Activated CD8-positive, alpha-beta T cell treated with anti-CD3 and anti-CD28 coated beads for 36 hours (primary cell): ENCODE measurements around the gene QRICH1. TPM values are rescaled to one million over a fixed set of nuclear protein-coding genes. Genes with fewer than 3 reads are reported as not detected.

ENCODE experiments used
- ATAC-seq: fragments of 200-7000 bp; cut with Tn5 transposase; one replicate; pipeline ENCODE4 v1.10.0; 2021; ENCODE audit warnings: mild to moderate bottlenecking, moderate library complexity
- CTCF ChIA-PET: fragments of 350-600 bp; sonication (Branson Sonifier 250); formaldehyde crosslinking; loops from one replicate; lab custom pipeline; 2021; ENCODE audit warnings: antibody characterized with exemption; lab: Charles Lee
- POLR2A ChIA-PET: fragments of 350-600 bp; sonication (Branson Sonifier 250); formaldehyde crosslinking; loops from one replicate; lab custom pipeline; 2021; ENCODE audit warnings: antibody characterized with exemption; lab: Charles Lee
- DNase-seq: peaks from one replicate; pipeline ENCODE4 v3.0.0-alpha.2; 2020
- H3K27ac Mint-ChIP-seq: one replicate; pipeline ENCODE4 v1.8.0; 2021; ENCODE audit warnings: mild to moderate bottlenecking, mixed read lengths
- H3K27me3 Mint-ChIP-seq: one replicate; pipeline ENCODE4 v1.8.0; 2021; ENCODE audit warnings: mixed read lengths
- H3K36me3 Mint-ChIP-seq: one replicate; pipeline ENCODE4 v1.8.0; 2021; ENCODE audit warnings: low read depth, mixed read lengths
- H3K4me1 Mint-ChIP-seq: one replicate; pipeline ENCODE4 v1.8.0; 2021; ENCODE audit warnings: low read depth, mixed read lengths
- H3K4me3 Mint-ChIP-seq: one replicate; pipeline ENCODE4 v1.8.0; 2021; ENCODE audit warnings: mild to moderate bottlenecking, moderate library complexity, mixed read lengths
- H3K9me3 Mint-ChIP-seq: one replicate; pipeline ENCODE4 v1.8.0; 2021; ENCODE audit warnings: mixed read lengths
- intact Hi-C: fragments of 100-400 bp; cut with micrococcal nuclease; formaldehyde crosslinking; loops from one replicate; pipeline ENCODE4 v1.10.0; 2022
- microRNA-seq: library from miRNA; unstranded; fragments of <30 nt; microRNA quantifications from one replicate; pipeline ENCODE4 v1.2.0, GENCODE V29; 2022; ENCODE audit warnings: borderline microRNAs expressed, borderline replicate concordance
- total RNA-seq, 2 experiments: library from RNA; stranded (reverse); gene quantifications; one replicate each; pipeline ENCODE4 v1.2.3, GENCODE V29; 2021
- TF ChIP-seq, protein P1 (sequence below): fragments of 200-600 bp; IDR thresholded peaks from one replicate; pipeline ENCODE4 v1.8.0; 2022; ENCODE audit warnings: antibody characterized with exemption, mild to moderate bottlenecking

The QRICH1 gene
- total RNA-seq, 2 experiments from 2014 or later: 107 to 112 TPM

GRCh38 chr3:48984663-48985062 lies 109.2 kb downstream of the QRICH1 start:
- no peaks in the 10 kb centered on the region for H3K9me3 Mint-ChIP-seq
- H3K4me1 Mint-ChIP-seq: peaks cover 16% of the 10 kb centered on the region
- TF ChIP-seq, protein P1, sequence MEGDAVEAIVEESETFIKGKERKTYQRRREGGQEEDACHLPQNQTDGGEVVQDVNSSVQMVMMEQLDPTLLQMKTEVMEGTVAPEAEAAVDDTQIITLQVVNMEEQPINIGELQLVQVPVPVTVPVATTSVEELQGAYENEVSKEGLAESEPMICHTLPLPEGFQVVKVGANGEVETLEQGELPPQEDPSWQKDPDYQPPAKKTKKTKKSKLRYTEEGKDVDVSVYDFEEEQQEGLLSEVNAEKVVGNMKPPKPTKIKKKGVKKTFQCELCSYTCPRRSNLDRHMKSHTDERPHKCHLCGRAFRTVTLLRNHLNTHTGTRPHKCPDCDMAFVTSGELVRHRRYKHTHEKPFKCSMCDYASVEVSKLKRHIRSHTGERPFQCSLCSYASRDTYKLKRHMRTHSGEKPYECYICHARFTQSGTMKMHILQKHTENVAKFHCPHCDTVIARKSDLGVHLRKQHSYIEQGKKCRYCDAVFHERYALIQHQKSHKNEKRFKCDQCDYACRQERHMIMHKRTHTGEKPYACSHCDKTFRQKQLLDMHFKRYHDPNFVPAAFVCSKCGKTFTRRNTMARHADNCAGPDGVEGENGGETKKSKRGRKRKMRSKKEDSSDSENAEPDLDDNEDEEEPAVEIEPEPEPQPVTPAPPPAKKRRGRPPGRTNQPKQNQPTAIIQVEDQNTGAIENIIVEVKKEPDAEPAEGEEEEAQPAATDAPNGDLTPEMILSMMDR: no peak
- no peak overlapping the region for H3K4me3 Mint-ChIP-seq
- no peak overlapping the region for H3K27ac Mint-ChIP-seq
- DNase-seq (no peak), ATAC-seq (no peak)
- ChIA-PET CTCF (interaction anchor here (6.5 kb wide), 1 partner anchor 30 kb away, joined by 78 read pairs; the partner anchor contains the start of gene DALRD3), POLR2A (interaction anchor here (0.6 kb wide), 1 partner anchor 178 kb away, joined by 4 read pairs; no protein-coding TSS in a partner anchor)
- intact Hi-C loops: loop anchor here (5.0 kb wide), 1 partner anchor 38 kb away; the partner anchor contains the start of gene NDUFAF3
- peaks cover 28% of the 10 kb centered on the region for H3K36me3 Mint-ChIP-seq
- H3K27me3 Mint-ChIP-seq: no peaks in the 10 kb centered on the region

DNA sequence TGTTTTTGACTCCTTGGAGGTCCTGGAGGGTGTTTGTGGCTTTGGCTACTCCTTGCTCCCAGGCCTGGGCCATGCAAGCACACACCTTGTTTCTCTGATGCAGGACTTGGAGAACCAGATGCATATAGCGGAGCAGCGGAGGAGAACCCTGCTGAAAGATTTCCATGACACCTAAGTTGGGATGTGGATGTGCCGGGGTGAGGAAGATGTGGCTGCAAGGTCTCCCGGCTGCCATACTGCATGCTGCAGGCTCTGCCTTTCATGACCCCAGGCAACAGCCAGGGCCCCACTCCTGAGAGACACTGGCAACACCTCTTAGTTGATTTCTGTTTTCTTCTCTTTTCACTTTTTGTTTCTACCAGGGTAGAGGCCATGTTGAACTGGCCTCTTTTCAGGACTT lies 110.8 kb downstream of the QRICH1 start:
- TF ChIP-seq, protein P1: no peak
- CTCF ChIA-PET: no interaction called here
- Mint-ChIP-seq H3K4me1 (peaks cover 5% of the 10 kb centered on the region), H3K27ac (no peak overlapping the region), H3K27me3 (no peaks in the 10 kb centered on the region), H3K36me3 (peaks cover 32% of the 10 kb centered on the region), H3K9me3 (no peaks in the 10 kb centered on the region), H3K4me3 (no peak overlapping the region)
- ATAC-seq (no peak), DNase-seq (no peak)
- intact Hi-C loops: no loop called here
- POLR2A ChIA-PET: interaction anchor here (0.7 kb wide), 1 partner anchor 12 kb away, joined by 3 read pairs; no protein-coding TSS in a partner anchor

- ChIA-PET CTCF (no interaction called here), POLR2A (interaction anchor here (0.7 kb wide), 1 partner anchor 11 kb away, joined by 3 read pairs; no protein-coding TSS in a partner anchor)
- TF ChIP-seq, protein P1: no peak
- Mint-ChIP-seq H3K4me1 (peaks cover 3% of the 10 kb centered on the region), H3K4me3 (no peak overlapping the region), H3K9me3 (no peaks in the 10 kb centered on the region), H3K27me3 (no peaks in the 10 kb centered on the region), H3K36me3 (peaks cover 36% of the 10 kb centered on the region), H3K27ac (no peak overlapping the region)
- no peak for DNase-seq
- ATAC-seq: no peak
- intact Hi-C loops: no loop called here
Measured at GRCh38 chr3:48982686-48983085, 111.2 kb downstream of the QRICH1 start.

- TF ChIP-seq, protein P1: no peak
- ATAC-seq (no peak), DNase-seq (no peak)
- Mint-ChIP-seq H3K4me3 (no peak overlapping the region), H3K4me1 (peaks cover 3% of the 10 kb centered on the region), H3K27ac (no peak overlapping the region), H3K27me3 (no peaks in the 10 kb centered on the region), H3K9me3 (no peaks in the 10 kb centered on the region), H3K36me3 (peaks cover 36% of the 10 kb centered on the region)
- POLR2A ChIA-PET: interaction anchor here (0.7 kb wide), 1 partner anchor 11 kb away, joined by 3 read pairs; no protein-coding TSS in a partner anchor
- CTCF ChIA-PET: no interaction called here
- intact Hi-C loops: no loop called here
Measured at GRCh38 chr3:48982016-48982415, 111.9 kb downstream of the QRICH1 start.

- ATAC-seq (no peak), DNase-seq (no peak)
- no peak overlapping the region for H3K4me3 Mint-ChIP-seq
- H3K9me3 Mint-ChIP-seq: no peaks in the 10 kb centered on the region
- ChIA-PET POLR2A (no interaction called here), CTCF (no interaction called here)
- no peaks in the 10 kb centered on the region for H3K4me1 Mint-ChIP-seq
- intact Hi-C loops: no loop called here
- no peaks in the 10 kb centered on the region for H3K27me3 Mint-ChIP-seq
- H3K27ac Mint-ChIP-seq: no peak overlapping the region
- TF ChIP-seq, protein P1: no peak
- peaks cover 42% of the 10 kb centered on the region for H3K36me3 Mint-ChIP-seq
Measured at GRCh38 chr3:48980295-48980694, 113.6 kb downstream of the QRICH1 start.

Small RNA genes lying within 50 kb of the gene (microRNA-seq; reads per million reads assigned to microRNA genes)
- gene MIR191 (7,876 reads per million, percentile 96 among the genes with 10 or more reads in this experiment), gene MIR425 (2,677 reads per million, percentile 93 among the genes with 10 or more reads in this experiment), gene MIR6890 (not detected)

Other genes with a start within 250 kb of the QRICH1 start
- gene PRKAR2A, start 246.2 kb downstream of the QRICH1 start, total RNA-seq: 10 to 100 TPM; 31.0 to 32.1 TPM
- 10 to 100 TPM; 14.8 to 16.8 TPM for gene SLC25A20, start 195.2 kb downstream of the QRICH1 start, total RNA-seq
- gene ARIH2, start 175.2 kb downstream of the QRICH1 start, total RNA-seq: 100 to 1,000 TPM in 1 of 2 experiments, 10 to 100 TPM in 1; 98.2 to 115 TPM
- gene P4HTM, start 103.8 kb downstream of the QRICH1 start, total RNA-seq: 10 to 100 TPM; 24.8 to 25.0 TPM
- gene WDR6, start 86.7 kb downstream of the QRICH1 start, total RNA-seq: 100 to 1,000 TPM; 111 to 125 TPM
- 10 to 100 TPM; 20.2 to 22.8 TPM for gene DALRD3, start 75.5 kb downstream of the QRICH1 start, total RNA-seq
- 10 to 100 TPM; 90.7 to 95.5 TPM for gene NDUFAF3, start 72.0 kb downstream of the QRICH1 start, total RNA-seq
- gene IMPDH2, start 64.7 kb downstream of the QRICH1 start, total RNA-seq: 100 to 1,000 TPM; 535 to 557 TPM
- 100 to 1,000 TPM; 270 to 282 TPM for gene QARS1, start 10.7 kb upstream of the QRICH1 start, total RNA-seq
- gene USP19, start 26.8 kb upstream of the QRICH1 start, total RNA-seq: 10 to 100 TPM; 41.0 to 41.6 TPM
- not detected for gene LAMB2, start 39.0 kb upstream of the QRICH1 start, total RNA-seq
- gene CCDC71, start 72.3 kb upstream of the QRICH1 start, total RNA-seq: 10 to 100 TPM; 18.1 to 18.7 TPM
- 1 to 10 TPM; 1.3 to 2.2 TPM for gene KLHDC8B, start 77.5 kb upstream of the QRICH1 start, total RNA-seq
- gene C3orf62, start 183.2 kb upstream of the QRICH1 start, total RNA-seq: 1 to 10 TPM; 3.4 to 3.7 TPM
- 10 to 100 TPM; 62.4 to 67.8 TPM for gene USP4, start 246.0 kb upstream of the QRICH1 start, total RNA-seq